ENCODE data around the gene NAB1.

The NAB1 gene

DNA sequence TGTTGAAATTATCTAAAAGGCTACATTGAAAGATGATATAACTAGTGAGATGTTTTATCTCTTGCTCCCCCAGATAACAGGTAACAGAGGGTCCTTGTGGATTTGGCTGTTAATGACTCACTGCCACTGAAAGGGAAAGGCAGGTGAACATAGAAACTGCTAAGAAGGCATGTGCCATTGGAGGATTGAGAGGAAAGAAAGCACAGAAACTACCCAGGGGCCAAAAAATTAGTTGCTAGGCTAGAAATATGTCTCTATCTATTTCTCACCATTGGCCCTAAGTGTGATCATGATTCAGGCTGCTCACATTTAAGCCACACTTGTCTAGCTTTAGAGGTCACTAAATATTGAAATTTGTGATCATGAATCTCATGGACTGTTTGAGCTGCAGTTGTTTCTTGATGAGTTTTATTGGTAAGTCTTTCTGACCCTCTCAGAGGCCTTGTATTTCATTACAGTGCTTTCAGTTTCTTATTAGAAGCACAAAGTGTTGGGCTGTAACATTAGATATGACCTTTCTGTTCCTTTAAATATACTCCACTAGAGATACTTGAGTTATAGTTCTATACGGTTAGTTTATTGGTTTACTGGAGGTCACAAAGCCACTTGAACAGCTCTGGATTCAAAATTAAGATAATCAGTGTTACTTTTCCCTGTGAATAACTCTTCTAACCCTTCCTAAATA lies 26.2 kb downstream of the NAB1 start:
- Mint-ChIP-seq H3K4me1 (ENCODE audit: low read depth) (peaks cover 43% of the 10 kb centered on the region), H3K4me3 (no peak overlapping the region), H3K36me3 (ENCODE audit: low read depth) (peaks cover 30% of the 10 kb centered on the region), H3K9me3 (no peaks in the 10 kb centered on the region), H3K27ac (peak overlapping the region; percentile 21), H3K27me3 (ENCODE audit: low read depth) (no peaks in the 10 kb centered on the region)

DNA sequence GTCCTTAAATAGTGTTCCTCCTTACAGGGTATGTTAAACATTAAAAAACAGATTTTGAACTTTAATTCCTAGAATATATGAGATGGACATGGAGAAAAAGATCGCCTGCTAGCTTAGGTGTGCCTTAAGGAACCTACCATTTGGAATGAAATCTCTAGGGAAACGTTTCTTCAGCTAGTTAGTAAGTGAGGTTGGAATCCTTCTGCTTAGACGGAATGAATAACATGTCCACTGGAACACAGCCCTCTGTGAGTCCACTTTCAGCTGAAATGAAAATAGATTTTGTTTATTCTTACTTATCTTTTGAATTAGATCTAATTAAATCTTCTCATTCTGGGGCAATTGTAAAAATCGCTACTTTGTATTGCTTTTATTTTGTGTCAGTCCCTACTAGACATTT lies 28.4 kb downstream of the NAB1 start:
- Mint-ChIP-seq H3K36me3 (ENCODE audit: low read depth) (peaks cover 25% of the 10 kb centered on the region), H3K4me1 (ENCODE audit: low read depth) (peaks cover 49% of the 10 kb centered on the region), H3K27me3 (ENCODE audit: low read depth) (no peaks in the 10 kb centered on the region), H3K4me3 (no peak overlapping the region), H3K27ac (no peak overlapping the region), H3K9me3 (no peaks in the 10 kb centered on the region)

DNA sequence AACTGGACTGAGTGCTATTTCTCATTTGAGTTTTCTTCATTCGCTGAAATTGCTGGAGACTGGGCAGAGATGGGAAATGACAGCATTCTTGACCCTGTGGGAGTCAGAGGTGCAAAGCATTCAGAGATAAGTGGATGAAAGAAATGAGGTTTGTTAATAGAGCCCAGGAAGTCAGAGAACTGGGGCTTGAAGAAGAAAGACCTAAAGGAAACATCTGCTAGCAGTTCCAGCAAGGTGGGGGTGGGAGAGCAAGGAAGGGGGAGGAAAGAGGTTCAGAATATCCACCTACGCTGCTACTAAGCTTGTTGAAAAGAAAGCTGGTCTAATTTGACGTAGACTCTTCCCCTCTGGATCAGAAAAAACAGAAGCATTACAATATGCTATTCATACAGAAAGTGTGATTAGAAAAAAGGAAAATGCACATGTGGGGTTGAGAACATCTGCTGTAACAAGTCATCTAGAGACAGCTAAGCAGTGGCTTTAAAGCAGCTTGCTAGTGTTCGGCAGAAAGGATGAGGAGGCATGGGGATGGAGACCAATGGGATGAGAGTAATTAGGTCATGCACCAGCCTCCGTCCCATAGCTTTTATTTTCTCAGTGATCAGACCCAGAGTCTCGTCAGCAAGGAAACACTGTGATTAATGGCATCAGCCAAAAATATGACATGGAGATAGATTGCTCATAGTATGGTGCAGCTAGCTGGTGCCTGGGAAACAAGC lies 29.7 kb downstream of the NAB1 start:
- Mint-ChIP-seq H3K27me3 (ENCODE audit: low read depth) (no peaks in the 10 kb centered on the region), H3K9me3 (no peaks in the 10 kb centered on the region), H3K27ac (peak overlapping the region; percentile 80), H3K36me3 (ENCODE audit: low read depth) (peaks cover 18% of the 10 kb centered on the region), H3K4me1 (ENCODE audit: low read depth) (peaks cover 46% of the 10 kb centered on the region), H3K4me3 (peak overlapping the region; percentile 69)

DNA sequence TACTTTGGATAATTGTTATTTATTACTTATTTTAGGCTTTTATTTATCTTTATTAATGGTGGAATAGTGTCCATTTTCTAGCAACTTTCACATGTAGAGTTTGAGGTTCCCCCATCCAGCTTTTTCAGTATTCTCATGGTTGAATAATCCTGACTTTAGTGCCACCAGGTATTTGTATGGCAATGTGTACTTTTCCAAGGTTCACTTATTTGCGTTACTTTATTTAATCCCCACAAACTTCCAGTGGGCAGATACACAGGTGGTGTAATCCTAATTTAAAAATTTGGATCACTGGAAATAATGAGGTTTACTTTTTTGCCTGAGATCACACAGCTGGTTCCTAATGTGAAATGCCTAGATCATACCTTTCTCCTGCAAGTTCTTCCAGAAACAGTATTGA lies 30.5 kb downstream of the NAB1 start:
- no peak overlapping the region for H3K27ac Mint-ChIP-seq
- H3K27me3 Mint-ChIP-seq (ENCODE audit: low read depth): no peaks in the 10 kb centered on the region
- no peak overlapping the region for H3K4me3 Mint-ChIP-seq
- peaks cover 41% of the 10 kb centered on the region for H3K4me1 Mint-ChIP-seq (ENCODE audit: low read depth)
- H3K9me3 Mint-ChIP-seq: no peaks in the 10 kb centered on the region
- peaks cover 15% of the 10 kb centered on the region for H3K36me3 Mint-ChIP-seq (ENCODE audit: low read depth)

DNA sequence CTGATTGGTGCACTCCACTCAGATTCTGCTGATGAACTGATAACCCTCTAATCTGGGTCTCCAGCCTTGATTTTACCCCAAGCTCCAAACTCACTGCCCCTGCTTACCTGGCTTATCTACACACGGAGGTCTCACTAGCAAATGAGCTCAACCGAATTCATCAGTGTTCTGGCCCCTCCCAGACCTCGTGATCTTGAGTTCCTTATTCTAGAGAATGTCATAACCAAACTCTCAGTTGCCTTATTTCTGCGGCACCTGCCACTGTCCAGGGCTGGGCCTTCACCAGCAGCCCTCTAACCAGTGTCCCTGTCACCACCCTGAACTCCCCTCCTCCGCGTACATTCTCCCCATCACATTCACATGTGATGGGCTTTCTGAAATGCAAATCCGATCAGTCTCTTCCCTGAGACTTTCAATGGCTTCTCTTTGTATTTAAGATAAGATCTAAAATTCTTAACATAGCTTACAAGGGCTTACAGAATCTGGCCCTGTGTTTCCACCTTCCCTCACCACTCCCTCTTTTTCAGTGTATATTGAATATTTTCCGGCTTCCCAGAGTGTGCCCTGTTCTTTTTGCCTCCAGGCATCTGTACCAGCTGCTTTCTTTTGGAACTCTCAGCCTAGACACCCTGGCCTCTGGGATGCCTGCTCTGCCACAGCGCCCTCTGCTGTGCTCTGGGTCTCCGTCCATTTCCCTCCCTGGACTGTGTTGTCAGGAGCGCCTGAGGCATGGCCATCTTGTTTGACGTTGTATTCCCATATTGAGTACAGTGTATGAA lies 31.1 kb downstream of the NAB1 start:
- peak overlapping the region; percentile 3 for H3K4me3 Mint-ChIP-seq
- peak overlapping the region; percentile 27 for H3K27ac Mint-ChIP-seq
- H3K36me3 Mint-ChIP-seq (ENCODE audit: low read depth): peaks cover 11% of the 10 kb centered on the region

DNA sequence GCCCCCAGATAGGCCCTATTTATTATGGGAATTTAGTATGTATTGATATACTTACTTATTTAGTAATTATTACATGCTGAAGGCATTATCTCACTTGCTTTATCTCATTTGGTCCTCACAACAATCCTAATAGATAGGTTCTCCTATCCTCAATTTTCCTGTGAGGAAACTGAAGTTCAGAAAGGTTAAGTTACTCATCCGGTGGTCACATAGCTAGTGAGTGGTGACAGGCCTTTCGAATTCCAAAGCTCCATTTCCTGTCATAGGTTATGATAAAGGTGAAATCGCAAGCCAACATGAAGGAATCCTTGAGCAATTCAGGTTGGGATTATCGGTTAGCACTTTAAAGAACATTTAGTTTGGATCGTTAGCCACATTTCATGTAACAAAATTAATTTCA lies 33.3 kb downstream of the NAB1 start:
- Mint-ChIP-seq H3K27me3 (ENCODE audit: low read depth) (no peaks in the 10 kb centered on the region), H3K27ac (no peak overlapping the region), H3K36me3 (ENCODE audit: low read depth) (peaks cover 12% of the 10 kb centered on the region), H3K9me3 (no peaks in the 10 kb centered on the region), H3K4me3 (no peak overlapping the region), H3K4me1 (ENCODE audit: low read depth) (peaks cover 25% of the 10 kb centered on the region)

More for the DNA sequence above, 31.1 kb downstream of the NAB1 start:
- no peaks in the 10 kb centered on the region for H3K27me3 Mint-ChIP-seq (ENCODE audit: low read depth)
- no peaks in the 10 kb centered on the region for H3K9me3 Mint-ChIP-seq
- H3K4me1 Mint-ChIP-seq (ENCODE audit: low read depth): peaks cover 35% of the 10 kb centered on the region

DNA sequence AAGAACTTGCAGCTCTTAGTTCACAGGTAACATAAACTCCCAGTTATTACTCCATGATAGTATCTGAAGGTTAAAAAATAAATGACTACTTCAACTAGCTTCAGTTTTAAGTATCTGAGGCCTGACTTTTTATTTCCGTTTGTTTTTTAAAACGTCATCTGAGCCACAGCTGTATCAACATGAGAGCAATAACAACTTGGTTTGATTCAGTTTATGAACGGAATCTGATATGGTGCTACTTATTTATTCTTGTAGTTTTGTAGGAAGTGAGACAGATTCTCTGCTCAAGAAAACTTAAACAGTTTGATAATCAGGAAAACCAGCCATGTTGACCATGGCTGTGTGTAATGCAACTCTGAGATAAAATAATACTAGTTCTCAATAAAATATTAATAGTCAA lies 34.9 kb downstream of the NAB1 start:
- H3K9me3 Mint-ChIP-seq: no peaks in the 10 kb centered on the region
- H3K27ac Mint-ChIP-seq: no peak overlapping the region
- H3K36me3 Mint-ChIP-seq (ENCODE audit: low read depth): peaks cover 20% of the 10 kb centered on the region
- no peaks in the 10 kb centered on the region for H3K27me3 Mint-ChIP-seq (ENCODE audit: low read depth)
- peaks cover 16% of the 10 kb centered on the region for H3K4me1 Mint-ChIP-seq (ENCODE audit: low read depth)
- H3K4me3 Mint-ChIP-seq: no peak overlapping the region

DNA sequence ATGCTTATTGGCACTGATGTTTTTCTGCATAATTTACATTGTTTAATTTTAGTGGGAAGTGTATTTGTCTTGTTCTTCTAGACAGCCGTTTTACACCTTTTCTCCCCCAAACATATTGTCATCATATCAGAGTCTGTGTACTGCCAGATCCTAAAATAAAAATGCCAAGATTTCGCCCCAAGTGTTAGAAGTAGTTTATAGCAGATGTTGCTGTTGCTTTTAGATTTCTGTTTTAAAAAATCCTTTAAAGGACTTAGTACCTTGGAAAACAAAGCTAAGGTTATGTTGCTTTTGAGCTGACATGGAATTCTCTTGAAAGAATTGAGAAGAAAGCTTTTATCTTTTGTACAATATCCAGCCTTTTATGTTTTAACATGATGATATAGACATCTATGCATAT lies 36.0 kb downstream of the NAB1 start:
- Mint-ChIP-seq H3K36me3 (ENCODE audit: low read depth) (peaks cover 22% of the 10 kb centered on the region), H3K27me3 (ENCODE audit: low read depth) (no peaks in the 10 kb centered on the region), H3K27ac (no peak overlapping the region), H3K9me3 (no peaks in the 10 kb centered on the region), H3K4me1 (ENCODE audit: low read depth) (peaks cover 9% of the 10 kb centered on the region), H3K4me3 (no peak overlapping the region)

DNA sequence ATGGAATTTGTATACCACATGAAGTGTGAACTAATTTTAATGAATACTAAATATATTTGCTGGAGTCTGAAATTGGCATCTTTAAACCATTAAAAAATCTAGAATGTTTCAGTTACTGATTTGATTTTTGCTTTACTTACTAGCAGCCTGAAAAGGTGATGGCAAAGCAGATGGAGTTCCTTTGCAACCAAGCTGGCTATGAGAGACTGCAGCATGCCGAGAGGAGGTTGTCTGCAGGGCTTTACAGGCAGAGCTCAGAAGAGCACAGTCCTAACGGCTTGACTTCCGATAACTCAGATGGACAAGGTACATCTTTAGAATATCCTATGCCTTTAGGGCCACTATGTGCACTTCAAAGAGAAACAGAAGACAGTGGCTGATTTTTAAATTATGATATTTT lies 36.5 kb downstream of the NAB1 start:
- H3K36me3 Mint-ChIP-seq (ENCODE audit: low read depth): peaks cover 24% of the 10 kb centered on the region
- H3K9me3 Mint-ChIP-seq: no peaks in the 10 kb centered on the region
- no peak overlapping the region for H3K27ac Mint-ChIP-seq
- no peaks in the 10 kb centered on the region for H3K27me3 Mint-ChIP-seq (ENCODE audit: low read depth)
- peaks cover 5% of the 10 kb centered on the region for H3K4me1 Mint-ChIP-seq (ENCODE audit: low read depth)
- no peak overlapping the region for H3K4me3 Mint-ChIP-seq

DNA sequence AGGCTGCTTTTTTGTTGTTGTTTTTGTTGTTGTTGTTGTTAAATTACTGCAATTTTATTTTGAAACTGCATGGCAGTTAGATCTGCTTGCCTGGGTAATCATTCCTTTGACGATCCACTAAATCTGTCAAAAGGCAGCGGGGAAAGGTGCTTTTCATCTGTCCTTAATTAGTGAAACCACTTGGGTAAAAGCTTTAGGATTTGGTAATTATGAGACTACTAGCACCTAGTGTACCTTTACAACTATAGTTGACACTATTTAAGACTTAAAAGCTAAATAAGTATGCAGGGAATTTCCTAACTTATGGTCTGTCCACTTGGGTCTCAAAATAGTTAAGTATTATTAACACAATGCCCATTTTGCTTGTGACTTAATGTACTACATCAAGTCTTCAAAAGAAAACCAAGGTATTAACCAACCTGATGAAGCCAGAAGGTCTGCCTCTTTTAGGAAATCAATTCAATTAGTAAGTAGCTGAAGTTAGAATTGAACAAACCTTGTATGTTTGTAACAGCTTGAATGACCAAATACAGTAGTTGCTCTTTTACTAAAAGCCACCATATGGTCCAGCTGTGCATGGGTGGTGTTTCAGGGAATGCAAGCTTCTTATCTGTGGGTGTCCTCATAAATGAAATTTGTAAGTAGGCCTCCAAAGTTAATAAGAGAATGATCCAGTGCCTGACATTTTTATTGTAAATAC lies 44.8 kb downstream of the NAB1 start:
- Mint-ChIP-seq H3K9me3 (no peaks in the 10 kb centered on the region), H3K27me3 (ENCODE audit: low read depth) (no peaks in the 10 kb centered on the region), H3K36me3 (ENCODE audit: low read depth) (peaks cover 17% of the 10 kb centered on the region), H3K4me3 (no peak overlapping the region), H3K4me1 (ENCODE audit: low read depth) (peaks cover 7% of the 10 kb centered on the region), H3K27ac (no peak overlapping the region)

DNA sequence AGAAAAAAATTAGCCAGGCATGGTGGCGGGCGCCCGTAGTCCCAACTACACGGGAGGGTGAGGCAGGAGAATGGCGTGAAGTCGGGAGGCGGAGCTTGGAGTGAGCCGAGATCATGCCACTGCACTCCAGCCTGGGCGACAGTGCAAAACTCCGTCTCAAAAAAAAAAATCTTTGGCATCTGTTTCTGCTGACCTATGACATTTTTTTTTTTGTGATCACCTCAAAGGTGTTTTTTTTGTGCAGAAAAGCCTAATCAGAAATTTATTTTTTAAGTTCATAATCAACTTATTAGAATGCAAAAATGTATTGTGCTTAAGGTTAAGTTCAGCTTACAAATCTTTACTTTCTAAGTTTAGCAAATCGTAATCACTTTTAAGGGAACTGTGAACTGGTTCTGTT lies 45.6 kb downstream of the NAB1 start:
- Mint-ChIP-seq H3K36me3 (ENCODE audit: low read depth) (peaks cover 15% of the 10 kb centered on the region), H3K27ac (no peak overlapping the region), H3K4me1 (ENCODE audit: low read depth) (peaks cover 7% of the 10 kb centered on the region), H3K9me3 (no peaks in the 10 kb centered on the region), H3K4me3 (no peak overlapping the region), H3K27me3 (ENCODE audit: low read depth) (no peaks in the 10 kb centered on the region)

DNA sequence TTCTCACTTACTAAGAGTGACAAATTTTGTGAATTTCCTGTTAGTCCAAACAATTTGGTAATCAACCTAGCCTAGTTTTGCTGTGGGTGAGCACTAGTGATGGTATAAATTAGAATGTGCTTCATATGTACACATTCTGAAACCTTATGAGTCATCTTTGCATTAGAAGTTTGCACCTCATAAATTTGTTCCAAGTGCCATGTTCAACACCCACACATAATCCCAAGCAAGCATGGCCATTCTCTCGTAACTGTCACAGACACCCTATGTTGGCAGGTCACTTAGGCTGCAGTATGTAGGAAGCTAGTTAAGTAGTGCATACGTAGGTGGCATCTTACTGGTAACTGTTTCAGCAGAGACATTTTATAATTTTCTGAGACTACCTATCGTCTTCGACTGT lies 46.9 kb downstream of the NAB1 start:
- H3K4me3 Mint-ChIP-seq: no peak overlapping the region
- no peaks in the 10 kb centered on the region for H3K27me3 Mint-ChIP-seq (ENCODE audit: low read depth)
- H3K27ac Mint-ChIP-seq: no peak overlapping the region
- peaks cover 7% of the 10 kb centered on the region for H3K4me1 Mint-ChIP-seq (ENCODE audit: low read depth)
- H3K36me3 Mint-ChIP-seq (ENCODE audit: low read depth): peaks cover 7% of the 10 kb centered on the region
- no peaks in the 10 kb centered on the region for H3K9me3 Mint-ChIP-seq

DNA sequence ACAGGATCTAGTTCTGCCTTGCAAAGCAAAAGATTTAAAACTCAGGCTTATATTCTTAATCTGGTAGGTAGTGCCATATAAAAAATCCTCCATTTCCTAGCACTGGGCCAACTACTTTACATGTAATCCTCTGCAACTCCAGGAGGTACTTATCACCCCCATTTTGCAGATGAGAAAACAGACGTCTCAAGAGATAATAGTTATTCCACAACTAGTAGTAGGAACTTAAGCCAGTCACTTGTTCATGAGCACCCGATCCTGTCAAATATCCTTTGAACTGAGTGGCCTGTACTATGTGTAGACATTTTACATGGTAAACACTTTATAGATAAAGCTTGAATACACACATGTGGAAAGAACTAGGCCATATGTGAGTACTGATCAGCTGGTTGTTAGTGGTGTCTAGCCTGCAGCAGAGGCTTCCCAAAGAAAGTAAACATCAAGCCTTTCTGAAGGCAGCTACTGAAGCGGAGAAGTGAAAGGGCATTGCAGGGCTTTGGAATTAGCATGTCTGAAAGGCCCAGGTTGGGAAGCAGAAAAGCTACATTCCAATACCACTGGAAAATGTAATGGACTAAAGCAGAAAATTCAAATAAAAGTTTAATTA lies 48.0 kb downstream of the NAB1 start:
- Mint-ChIP-seq H3K4me1 (ENCODE audit: low read depth) (peaks cover 7% of the 10 kb centered on the region), H3K4me3 (no peak overlapping the region), H3K9me3 (no peaks in the 10 kb centered on the region), H3K36me3 (ENCODE audit: low read depth) (peaks cover 3% of the 10 kb centered on the region), H3K27me3 (ENCODE audit: low read depth) (no peaks in the 10 kb centered on the region), H3K27ac (no peak overlapping the region)

DNA sequence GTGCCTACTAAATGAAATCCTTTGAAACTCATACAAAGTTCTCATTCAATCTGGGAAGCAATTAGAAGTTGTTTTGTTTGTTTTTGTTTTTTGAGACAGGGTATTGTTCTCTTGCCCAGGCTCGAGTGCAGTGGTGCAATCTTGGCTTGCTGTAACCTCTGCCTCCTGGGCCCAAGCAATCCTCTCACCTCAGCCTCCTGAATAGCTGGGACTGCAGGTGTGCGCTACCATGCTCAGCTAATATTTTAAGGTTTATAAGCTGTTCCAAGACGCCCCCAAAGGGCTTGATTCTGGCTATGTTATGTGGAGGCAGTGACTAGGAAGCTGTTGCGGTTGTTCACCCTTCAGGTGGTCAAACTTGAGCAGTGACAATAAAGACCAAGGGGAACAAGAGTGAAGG lies 48.5 kb downstream of the NAB1 start:
- Mint-ChIP-seq H3K27ac (no peak overlapping the region), H3K4me3 (no peak overlapping the region), H3K36me3 (ENCODE audit: low read depth) (peaks cover 3% of the 10 kb centered on the region), H3K9me3 (no peaks in the 10 kb centered on the region), H3K4me1 (ENCODE audit: low read depth) (peaks cover 7% of the 10 kb centered on the region), H3K27me3 (ENCODE audit: low read depth) (no peaks in the 10 kb centered on the region)
